A673 (cell line): Measurements from ENCODE around the gene RARRES2. TPM values are rescaled to one million over a fixed set of nuclear protein-coding genes. Genes with fewer than 3 reads are reported as not detected.
"Not testable (repeated sequence)": the region's sequence is repeated elsewhere in the genome, so short reads cannot be mapped to it uniquely, and the experiment has no call there.

Source experiments
- BruUV-seq: library from RNA; stranded (reverse); fragments of 400-500 nt; replicated peaks from 2 replicates; lab custom pipeline; 2021; lab: Mats Ljungman, UMichigan
- CTCF ChIA-PET: fragments of 300-600 bp; sonication (Branson Sonifier 250); formaldehyde crosslinking; loops from one replicate; lab custom pipeline; 2022; ENCODE audit warnings: antibody characterized with exemption; lab: Charles Lee
- POLR2A ChIA-PET: fragments of 300-600 bp; sonication (Branson Sonifier 250); formaldehyde crosslinking; loops from one replicate; lab custom pipeline; 2022; ENCODE audit warnings: antibody characterized with exemption; ENCODE audit not compliant: low non-redundant PET; lab: Charles Lee
- DNase-seq: peaks from one replicate; pipeline ENCODE4 v3.0.0-alpha.2; 2015; ENCODE audit warnings: low spot score
- H3K27ac ChIP-seq: fragments of 200-600 bp; sonication (generic); 2 replicates; pipeline ENCODE4 v1.5.1; 2016; ENCODE audit warnings: mixed run types, low read depth, mild to moderate bottlenecking, mixed read lengths, antibody characterized with exemption, low read length; ENCODE audit not compliant: poor library complexity, severe bottlenecking
- H3K27me3 ChIP-seq: fragments of 200-600 bp; sonication (generic); replicated peaks from 2 replicates; pipeline ENCODE4 v1.6.1; 2017; ENCODE audit warnings: mixed run types, low read depth, mild to moderate bottlenecking, mixed read lengths, antibody characterized with exemption, low read length; ENCODE audit not compliant: insufficient read depth, poor library complexity
- H3K36me3 ChIP-seq: fragments of 200-600 bp; sonication (generic); 2 replicates; pipeline ENCODE4 v1.6.1; 2016; ENCODE audit warnings: mixed run types, mild to moderate bottlenecking, mixed read lengths, antibody characterized with exemption, low read length; ENCODE audit not compliant: insufficient read depth, poor library complexity, severe bottlenecking
- H3K4me1 ChIP-seq: fragments of 200-600 bp; sonication (generic); 2 replicates; pipeline ENCODE4 v1.6.1; 2017; ENCODE audit warnings: mixed run types, mild to moderate bottlenecking, mixed read lengths, antibody characterized with exemption, low read length; ENCODE audit not compliant: insufficient read depth, poor library complexity, severe bottlenecking
- H3K4me3 ChIP-seq: fragments of 200-600 bp; sonication (generic); 2 replicates; pipeline ENCODE4 v1.5.1; 2016; ENCODE audit warnings: low read depth, mixed run types, mild to moderate bottlenecking, mixed read lengths, low read length; ENCODE audit not compliant: poor library complexity, severe bottlenecking
- H3K9me3 ChIP-seq: fragments of 200-600 bp; sonication (generic); 2 replicates; pipeline ENCODE4 v1.6.1; 2016; ENCODE audit warnings: mixed run types, low read depth, mild to moderate bottlenecking, mixed read lengths, antibody characterized with exemption, low read length; ENCODE audit not compliant: poor library complexity, severe bottlenecking
- EZH2 ChIP-seq: fragments of 200-600 bp; sonication (generic); IDR thresholded peaks from 2 replicates; pipeline ENCODE4 v1.6.1; 2017; ENCODE audit warnings: borderline replicate concordance, low read depth, mild to moderate bottlenecking, mixed read lengths, antibody characterized with exemption, low read length; ENCODE audit not compliant: poor library complexity, severe bottlenecking
- intact Hi-C: fragments of 100-400 bp; cut with micrococcal nuclease; formaldehyde crosslinking; loops from one replicate; pipeline ENCODE4 v1.10.0; 2022; ENCODE audit not compliant: unreplicated experiment
- total RNA-seq: library from RNA; stranded (reverse); gene quantifications from 2 replicates; pipeline ENCODE4 v1.2.3, GENCODE V29; 2021
- TF ChIP-seq, protein P1 (sequence below): fragments of 300-800, 200-600 bp; sonication (generic); conservative IDR thresholded peaks from 2 replicates; pipeline ENCODE4 v1.5.1; 2017; ENCODE audit warnings: low read depth, mild to moderate bottlenecking, antibody characterized with exemption, low read length, moderate library complexity, mixed read lengths

The RARRES2 gene
- total RNA-seq, 1 experiment from 2014 or later: not detected

DNA sequence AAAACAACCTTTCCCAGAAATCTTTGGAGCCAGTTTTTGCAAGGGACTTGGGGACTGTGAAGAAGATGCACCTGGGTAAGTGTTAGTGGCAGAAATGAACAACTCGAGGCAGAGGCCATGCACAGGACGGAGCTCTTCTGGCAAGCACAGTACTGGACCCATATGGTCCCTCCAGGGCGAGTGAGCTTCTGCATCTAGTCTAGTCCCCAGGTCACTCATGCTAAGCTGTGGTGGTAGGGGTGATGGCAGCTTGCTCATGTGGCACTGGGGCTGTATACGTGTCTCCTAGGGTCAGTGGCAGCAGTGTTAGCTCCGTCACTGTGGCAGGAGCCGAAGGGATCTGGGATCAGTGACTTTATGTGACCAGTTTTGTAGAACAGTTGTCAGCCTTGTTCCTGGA lies 27.6 kb downstream of the RARRES2 start:
- H3K9me3 ChIP-seq: no peaks in the 10 kb centered on the region
- no peak overlapping the region for H3K27ac ChIP-seq
- H3K36me3 ChIP-seq: no peaks in the 10 kb centered on the region
- CTCF ChIA-PET: no interaction called here
- TF ChIP-seq, protein P1, sequence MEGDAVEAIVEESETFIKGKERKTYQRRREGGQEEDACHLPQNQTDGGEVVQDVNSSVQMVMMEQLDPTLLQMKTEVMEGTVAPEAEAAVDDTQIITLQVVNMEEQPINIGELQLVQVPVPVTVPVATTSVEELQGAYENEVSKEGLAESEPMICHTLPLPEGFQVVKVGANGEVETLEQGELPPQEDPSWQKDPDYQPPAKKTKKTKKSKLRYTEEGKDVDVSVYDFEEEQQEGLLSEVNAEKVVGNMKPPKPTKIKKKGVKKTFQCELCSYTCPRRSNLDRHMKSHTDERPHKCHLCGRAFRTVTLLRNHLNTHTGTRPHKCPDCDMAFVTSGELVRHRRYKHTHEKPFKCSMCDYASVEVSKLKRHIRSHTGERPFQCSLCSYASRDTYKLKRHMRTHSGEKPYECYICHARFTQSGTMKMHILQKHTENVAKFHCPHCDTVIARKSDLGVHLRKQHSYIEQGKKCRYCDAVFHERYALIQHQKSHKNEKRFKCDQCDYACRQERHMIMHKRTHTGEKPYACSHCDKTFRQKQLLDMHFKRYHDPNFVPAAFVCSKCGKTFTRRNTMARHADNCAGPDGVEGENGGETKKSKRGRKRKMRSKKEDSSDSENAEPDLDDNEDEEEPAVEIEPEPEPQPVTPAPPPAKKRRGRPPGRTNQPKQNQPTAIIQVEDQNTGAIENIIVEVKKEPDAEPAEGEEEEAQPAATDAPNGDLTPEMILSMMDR: no peak
- TF ChIP-seq EZH2: no peak
- no TSS peak for BruUV-seq
- intact Hi-C loops: no loop called here
- no peak for DNase-seq
- POLR2A ChIA-PET: interaction anchor here (0.6 kb wide), 1 partner anchor 34 kb away, joined by 4 read pairs; no protein-coding TSS in a partner anchor
- peaks cover 16% of the 10 kb centered on the region for H3K4me1 ChIP-seq
- H3K4me3 ChIP-seq: no peak overlapping the region
- H3K27me3 ChIP-seq: no peaks in the 10 kb centered on the region

DNA sequence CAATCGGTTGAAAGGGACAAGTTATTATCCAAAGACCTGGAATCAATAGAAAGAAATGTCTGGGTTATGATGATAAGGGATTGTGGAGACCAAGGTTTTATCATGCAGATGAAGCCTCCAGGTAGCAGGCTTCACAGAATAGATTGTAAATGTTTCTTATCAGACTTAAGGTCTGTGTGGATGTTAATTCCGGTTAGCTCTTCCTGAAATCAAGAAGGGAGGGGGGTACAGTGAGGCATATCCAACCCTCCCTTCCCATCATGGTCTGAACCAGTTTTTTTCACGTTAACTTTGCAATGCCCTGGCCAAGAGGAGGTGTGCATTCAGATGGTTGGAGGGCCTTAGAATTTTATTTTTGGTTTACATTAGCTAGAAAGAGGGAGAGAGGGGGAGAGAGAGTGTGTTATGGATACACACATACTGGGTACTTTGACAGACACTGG lies 28.0 kb downstream of the RARRES2 start:
- no peak overlapping the region for H3K27ac ChIP-seq
- H3K36me3 ChIP-seq: no peaks in the 10 kb centered on the region
- CTCF ChIA-PET: no interaction called here
- BruUV-seq: no TSS peak
- H3K9me3 ChIP-seq: no peaks in the 10 kb centered on the region
- POLR2A ChIA-PET: interaction anchor here (0.6 kb wide), 1 partner anchor 34 kb away, joined by 4 read pairs; no protein-coding TSS in a partner anchor
- intact Hi-C loops: no loop called here
- TF ChIP-seq, protein P1: no peak
- TF ChIP-seq EZH2: no peak
- DNase-seq: no peak
- no peak overlapping the region for H3K4me3 ChIP-seq
- H3K27me3 ChIP-seq: no peaks in the 10 kb centered on the region
- H3K4me1 ChIP-seq: peaks cover 16% of the 10 kb centered on the region

DNA sequence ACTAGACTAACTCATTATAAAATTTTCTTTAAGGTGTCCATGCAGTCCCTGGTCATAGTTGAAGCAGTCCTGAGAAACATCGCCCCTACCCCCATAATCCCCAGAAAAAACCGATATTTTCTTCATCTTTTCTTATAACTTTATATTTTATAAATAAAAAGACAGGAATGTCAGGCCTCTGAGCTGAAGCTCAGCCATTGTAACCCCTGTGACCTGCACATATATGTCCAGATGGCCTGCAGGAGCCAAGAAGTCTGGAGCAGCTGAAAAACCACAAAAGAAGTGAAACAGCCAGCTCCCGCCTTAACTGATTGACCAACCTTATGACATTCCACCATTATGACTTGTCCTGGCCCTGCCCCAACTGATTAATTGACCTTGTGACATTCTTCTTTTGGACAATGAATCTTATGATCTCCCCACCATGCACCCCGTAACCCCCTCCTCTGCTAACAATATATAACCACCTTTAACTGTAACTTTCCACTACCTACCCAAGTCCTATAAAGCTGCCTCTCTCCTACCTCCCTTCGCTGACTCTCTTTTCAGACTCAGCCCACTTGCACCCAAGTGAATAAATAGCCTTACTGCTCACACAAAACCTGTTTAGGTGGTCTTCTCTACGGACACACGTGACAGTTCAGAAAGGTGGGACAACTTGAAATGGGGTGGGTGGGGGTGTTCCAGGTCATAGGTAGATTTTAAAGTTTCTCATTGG lies 28.6 kb downstream of the RARRES2 start:
- H3K36me3 ChIP-seq, BruUV-seq, intact Hi-C loops, H3K9me3 ChIP-seq, POLR2A ChIA-PET, H3K27ac ChIP-seq, DNase-seq, H3K27me3 ChIP-seq, H3K4me3 ChIP-seq: not testable (repeated sequence)
- peaks cover 11% of the 10 kb centered on the region for H3K4me1 ChIP-seq
- CTCF ChIA-PET: interaction anchor here (0.5 kb wide), 1 partner anchor 441 kb away, joined by 4 read pairs; no protein-coding TSS in a partner anchor

DNA sequence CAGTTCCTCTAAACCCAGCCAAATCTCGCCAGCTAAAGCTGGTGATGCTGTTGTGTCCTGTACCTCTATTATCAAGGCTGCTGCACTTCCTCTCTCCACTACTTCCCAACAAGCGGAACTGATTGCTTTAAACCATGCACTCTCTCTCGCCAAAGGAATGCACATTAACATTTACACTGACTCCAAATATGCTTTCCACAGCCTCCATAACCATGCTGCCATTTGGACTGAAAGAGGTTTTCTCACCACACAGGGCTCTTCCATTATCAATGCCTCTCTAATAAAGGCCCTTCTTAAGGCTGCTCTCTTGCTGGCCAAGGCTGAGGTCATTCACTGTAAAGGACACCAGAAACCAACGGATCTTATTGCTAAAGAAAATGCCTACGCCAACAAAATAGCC lies 29.7 kb downstream of the RARRES2 start:
- ChIA-PET CTCF (no interaction called here), POLR2A (no interaction called here)
- intact Hi-C loops: no loop called here
- Histone ChIP-seq H3K9me3 (no peaks in the 10 kb centered on the region), H3K27me3 (no peaks in the 10 kb centered on the region), H3K27ac (peak overlapping the region; percentile 8), H3K36me3 (no peaks in the 10 kb centered on the region), H3K4me1 (peaks cover 4% of the 10 kb centered on the region), H3K4me3 (no peak overlapping the region)
- BruUV-seq: no TSS peak
- no peak for TF ChIP-seq EZH2
- peak; percentile 70 for DNase-seq
